DND-41 (cell line): ENCODE measurements around the gene NXT2.

ENCODE experiments used
- ATAC-seq: fragments of 200-7000 bp; cut with Tn5 transposase; 3 replicates; pipeline ENCODE4 v1.9.1; 2021; ENCODE audit warnings: low read depth; ENCODE audit not compliant: insufficient read depth
- DNase-seq: peaks from one replicate; pipeline ENCODE4 v3.0.0-alpha.2; 2020
- H2AFZ ChIP-seq: 2 replicates; pipeline ENCODE4 v1.6.0; 2012; ENCODE audit warnings: low read depth, low read length
- H3K27ac ChIP-seq: 2 replicates; pipeline ENCODE4 v1.5.1; 2012; ENCODE audit warnings: low read length, inconsistent platforms
- H3K27me3 ChIP-seq: fragments of 200-600 bp; sonication (generic); 2 replicates; pipeline ENCODE4 v1.6.0; 2012; ENCODE audit warnings: low read length, mild to moderate bottlenecking, inconsistent platforms; ENCODE audit not compliant: insufficient read depth, poor library complexity
- H3K36me3 ChIP-seq: 2 replicates; pipeline ENCODE4 v1.5.1; 2012; ENCODE audit warnings: low read length, inconsistent platforms; ENCODE audit not compliant: insufficient read depth
- H3K4me1 ChIP-seq: 2 replicates; pipeline ENCODE4 v1.5.1; 2012; ENCODE audit warnings: mild to moderate bottlenecking, low read length; ENCODE audit not compliant: insufficient read depth
- H3K4me2 ChIP-seq: 2 replicates; pipeline ENCODE4 v1.6.0; 2012; ENCODE audit warnings: mild to moderate bottlenecking, moderate library complexity, low read length, inconsistent platforms; ENCODE audit not compliant: insufficient read depth
- H3K4me3 ChIP-seq, 2 experiments: fragments of 200-600 bp in 1 of 2; shearing (Covaris generic) in 1 of 2; 2 replicates each; pipeline ENCODE4 v1.5.1; 2012 to 2016; ENCODE audit warnings: inconsistent platforms in 2 of 2, low read length in 2 of 2, mild to moderate bottlenecking in 2 of 2, low read depth in 1 of 2, moderate library complexity in 1 of 2
- H3K79me2 ChIP-seq: 2 replicates; pipeline ENCODE4 v1.6.0; 2012; ENCODE audit warnings: low read length, inconsistent platforms; ENCODE audit not compliant: insufficient read depth
- H3K9ac ChIP-seq: 2 replicates; pipeline ENCODE4 v1.6.0; 2012; ENCODE audit warnings: low read depth, mild to moderate bottlenecking, inconsistent platforms, low read length, moderate library complexity
- H3K9me3 ChIP-seq: 2 replicates; pipeline ENCODE4 v1.5.1; 2012; ENCODE audit warnings: low read length, moderate library complexity, mild to moderate bottlenecking, inconsistent platforms; ENCODE audit not compliant: insufficient read depth, severe bottlenecking
- H4K20me1 ChIP-seq: 2 replicates; pipeline ENCODE4 v1.6.0; 2012; ENCODE audit warnings: low read length; ENCODE audit not compliant: insufficient read depth
- EZH2 ChIP-seq: IDR thresholded peaks from 3 replicates; pipeline ENCODE4 v1.6.1; 2012; ENCODE audit warnings: borderline replicate concordance, low read depth, mild to moderate bottlenecking, moderate library complexity, low read length, inconsistent platforms; ENCODE audit not compliant: severe bottlenecking
- TF ChIP-seq, protein P1 (sequence below): IDR thresholded peaks from 2 replicates; pipeline ENCODE4 v1.5.1; 2012; ENCODE audit warnings: borderline replicate concordance, low read length, moderate library complexity, mild to moderate bottlenecking; ENCODE audit not compliant: poor library complexity, severe bottlenecking; ENCODE audit errors: extremely low read depth

NXT2 gene

GRCh38 chrX:109577055-109577454 lies 40.4 kb downstream of the NXT2 start:
- Histone ChIP-seq H3K4me1 (no peaks in the 10 kb centered on the region), H3K4me3 (no peak overlapping the region), H3K27me3 (no peaks in the 10 kb centered on the region), H3K27ac (no peak overlapping the region), H3K4me2 (no peak overlapping the region), H3K79me2 (no peaks in the 10 kb centered on the region), H3K9ac (no peak overlapping the region), H4K20me1 (no peaks in the 10 kb centered on the region), H3K9me3 (no peaks in the 10 kb centered on the region), H2AFZ (no peak overlapping the region), H3K36me3 (no peaks in the 10 kb centered on the region)
- TF ChIP-seq EZH2: no peak
- TF ChIP-seq, protein P1, sequence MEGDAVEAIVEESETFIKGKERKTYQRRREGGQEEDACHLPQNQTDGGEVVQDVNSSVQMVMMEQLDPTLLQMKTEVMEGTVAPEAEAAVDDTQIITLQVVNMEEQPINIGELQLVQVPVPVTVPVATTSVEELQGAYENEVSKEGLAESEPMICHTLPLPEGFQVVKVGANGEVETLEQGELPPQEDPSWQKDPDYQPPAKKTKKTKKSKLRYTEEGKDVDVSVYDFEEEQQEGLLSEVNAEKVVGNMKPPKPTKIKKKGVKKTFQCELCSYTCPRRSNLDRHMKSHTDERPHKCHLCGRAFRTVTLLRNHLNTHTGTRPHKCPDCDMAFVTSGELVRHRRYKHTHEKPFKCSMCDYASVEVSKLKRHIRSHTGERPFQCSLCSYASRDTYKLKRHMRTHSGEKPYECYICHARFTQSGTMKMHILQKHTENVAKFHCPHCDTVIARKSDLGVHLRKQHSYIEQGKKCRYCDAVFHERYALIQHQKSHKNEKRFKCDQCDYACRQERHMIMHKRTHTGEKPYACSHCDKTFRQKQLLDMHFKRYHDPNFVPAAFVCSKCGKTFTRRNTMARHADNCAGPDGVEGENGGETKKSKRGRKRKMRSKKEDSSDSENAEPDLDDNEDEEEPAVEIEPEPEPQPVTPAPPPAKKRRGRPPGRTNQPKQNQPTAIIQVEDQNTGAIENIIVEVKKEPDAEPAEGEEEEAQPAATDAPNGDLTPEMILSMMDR: no peak
- ATAC-seq (no peak), DNase-seq (no peak)

- no peaks in the 10 kb centered on the region for H3K4me1 ChIP-seq
- H3K36me3 ChIP-seq: no peaks in the 10 kb centered on the region
- TF ChIP-seq, protein P1: no peak
- no peak for TF ChIP-seq EZH2
- H4K20me1 ChIP-seq: no peaks in the 10 kb centered on the region
- no peak for ATAC-seq
- H3K27me3 ChIP-seq: no peaks in the 10 kb centered on the region
- no peak overlapping the region for H3K9ac ChIP-seq
- no peaks in the 10 kb centered on the region for H3K79me2 ChIP-seq
- H3K4me2 ChIP-seq: no peak overlapping the region
- DNase-seq: no peak
- no peak overlapping the region for H3K4me3 ChIP-seq
- H3K27ac ChIP-seq: no peak overlapping the region
- H3K9me3 ChIP-seq: no peaks in the 10 kb centered on the region
- no peak overlapping the region for H2AFZ ChIP-seq
Observed at GRCh38 chrX:109578916-109579315, 42.3 kb downstream of the NXT2 start.

GRCh38 chrX:109585488-109585887 lies 48.8 kb downstream of the NXT2 start:
- Histone ChIP-seq H3K4me2 (no peak overlapping the region), H3K36me3 (no peaks in the 10 kb centered on the region), H3K27me3 (no peaks in the 10 kb centered on the region), H2AFZ (no peak overlapping the region), H3K9me3 (no peaks in the 10 kb centered on the region), H3K4me1 (no peaks in the 10 kb centered on the region), H3K27ac (no peak overlapping the region), H3K9ac (no peak overlapping the region), H4K20me1 (no peaks in the 10 kb centered on the region), H3K79me2 (no peaks in the 10 kb centered on the region), H3K4me3 (no peak overlapping the region)
- TF ChIP-seq, protein P1: no peak
- TF ChIP-seq EZH2: no peak
- DNase-seq (no peak), ATAC-seq (no peak)

GRCh38 chrX:109590176-109590575 lies 53.5 kb downstream of the NXT2 start:
- ATAC-seq: no peak
- no peaks in the 10 kb centered on the region for H3K79me2 ChIP-seq
- no peak overlapping the region for H3K27ac ChIP-seq
- H3K4me1 ChIP-seq: no peaks in the 10 kb centered on the region
- TF ChIP-seq, protein P1: no peak
- TF ChIP-seq EZH2: no peak
- no peaks in the 10 kb centered on the region for H3K27me3 ChIP-seq
- no peak for DNase-seq
- H3K4me3 ChIP-seq: no peak overlapping the region
- H3K9me3 ChIP-seq: no peaks in the 10 kb centered on the region
- H3K4me2 ChIP-seq: no peak overlapping the region
- no peak overlapping the region for H3K9ac ChIP-seq
- no peak overlapping the region for H2AFZ ChIP-seq
- H3K36me3 ChIP-seq: no peaks in the 10 kb centered on the region
- no peaks in the 10 kb centered on the region for H4K20me1 ChIP-seq
